H1 (cell line): ENCODE measurements around the gene CYP4Z1. TPM values are rescaled to one million over a fixed set of nuclear protein-coding genes. Genes with fewer than 3 reads are reported as not detected.

Experiments
- CTCF ChIA-PET: fragments of 300-600 bp; sonication (Branson Sonifier 250); formaldehyde crosslinking; loops from one replicate; lab custom pipeline; 2021; ENCODE audit not compliant: partially characterized antibody; lab: Charles Lee
- POLR2A ChIA-PET: fragments of 300-600 bp; sonication (Branson Sonifier 250); formaldehyde crosslinking; loops from one replicate; lab custom pipeline; 2021; ENCODE audit warnings: inconsistent platforms; ENCODE audit not compliant: partially characterized antibody; lab: Charles Lee
- DNase-seq, 2 experiments: peaks; one replicate each; pipeline versions ENCODE4 v3.0.0 to v3.0.0-alpha.2; 2010 to 2022; ENCODE audit warnings: low spot score in 2 of 2, low read depth in 1 of 2, mixed read lengths in 1 of 2
- FAIRE-seq: peaks from 2 replicates; lab custom pipeline; 2011; peaks lifted over from hg19 to GRCh38; lab: Jason Lieb, UNC
- H2AFZ ChIP-seq: 2 replicates; pipeline ENCODE4 v1.8.1; 2012; ENCODE audit warnings: low read length, inconsistent platforms
- H2AK5ac ChIP-seq: 2 replicates; pipeline ENCODE4 v1.6.1; 2013; ENCODE audit warnings: low read depth, low read length
- H2BK120ac ChIP-seq: replicated peaks from 2 replicates; pipeline ENCODE3; 2013; ENCODE audit warnings: low read depth, low read length, inconsistent platforms
- H2BK12ac ChIP-seq: 2 replicates; pipeline ENCODE4 v1.6.1; 2013; ENCODE audit warnings: low read depth, low read length
- H2BK15ac ChIP-seq: 2 replicates; pipeline ENCODE4 v1.6.1; 2013; ENCODE audit warnings: low read length
- H2BK20ac ChIP-seq: 2 replicates; pipeline ENCODE4 v1.6.1; 2013; ENCODE audit warnings: low read length
- H2BK5ac ChIP-seq: 2 replicates; pipeline ENCODE4 v1.6.1; 2013; ENCODE audit warnings: low read depth, low read length
- H3K14ac ChIP-seq: 2 replicates; pipeline ENCODE4 v1.6.1; 2013; ENCODE audit warnings: inconsistent platforms; ENCODE audit not compliant: insufficient read length
- H3K18ac ChIP-seq: 2 replicates; pipeline ENCODE4 v1.6.1; 2013; ENCODE audit warnings: low read length; ENCODE audit errors: extremely low read depth
- H3K23ac ChIP-seq: 2 replicates; pipeline ENCODE4 v1.6.1; 2013; ENCODE audit warnings: inconsistent platforms; ENCODE audit not compliant: insufficient read length
- H3K23me2 ChIP-seq: 2 replicates; pipeline ENCODE4 v1.6.1; 2013; ENCODE audit warnings: low read depth, low read length
- H3K27ac ChIP-seq: 2 replicates; pipeline ENCODE4 v1.6.1; 2011; ENCODE audit warnings: low read depth, low read length, inconsistent platforms
- H3K27me3 ChIP-seq, 4 experiments: replicated peaks in 1 of 4; 1 replicate in 1 of 4; 2 replicates in 3 of 4; pipeline versions ENCODE4 v1.6.1 to v1.8.1; 2011 to 2013; ENCODE audit warnings: low read length in 3 of 4, mild to moderate bottlenecking in 3 of 4, inconsistent platforms in 2 of 4, mixed read lengths in 2 of 4, moderate library complexity in 1 of 4; ENCODE audit not compliant: control insufficient read depth in 3 of 4, insufficient read depth in 3 of 4; ENCODE audit errors: extremely low read depth in 1 of 4
- H3K36me3 ChIP-seq, 4 experiments: 2 replicates each; pipeline versions ENCODE4 v1.6.1 to v1.8.1; 2011 to 2013; ENCODE audit warnings: mild to moderate bottlenecking in 4 of 4, low read length in 3 of 4, moderate library complexity in 2 of 4, control low read depth in 1 of 4, inconsistent platforms in 1 of 4; ENCODE audit not compliant: insufficient read depth in 4 of 4, control insufficient read depth in 2 of 4
- H3K4ac ChIP-seq: replicated peaks from 2 replicates; pipeline ENCODE3; 2013; ENCODE audit warnings: low read length, low read depth, mixed read lengths, inconsistent platforms; ENCODE audit not compliant: insufficient read length
- H3K4me1 ChIP-seq, 4 experiments: replicated peaks in 1 of 4; 1 replicate in 1 of 4; 2 replicates in 3 of 4; pipeline versions ENCODE4 v1.6.1 to v1.8.1; 2011 to 2013; ENCODE audit warnings: low read length in 3 of 4, inconsistent platforms in 2 of 4, mixed read lengths in 1 of 4; ENCODE audit not compliant: insufficient read depth in 4 of 4, control insufficient read depth in 3 of 4
- H3K4me2 ChIP-seq, 2 experiments: 2 replicates each; pipeline versions ENCODE4 v1.6.1 to v1.8.1; 2011 to 2013; ENCODE audit warnings: low read depth in 2 of 2, low read length in 2 of 2, control low read depth in 1 of 2, inconsistent platforms in 1 of 2, mild to moderate bottlenecking in 1 of 2; ENCODE audit not compliant: insufficient read depth in 1 of 2
- H3K4me3 ChIP-seq, 4 experiments: fragments of 200-600, 300-600 bp in 1 of 4; sonication (generic), shearing (Covaris generic), sonication (Bioruptor Twin) in 1 of 4; 2 replicates each; pipeline versions ENCODE4 v1.5.1 to v1.8.1; 2011 to 2016; ENCODE audit warnings: low read length in 4 of 4, low read depth in 3 of 4, control low read depth in 2 of 4, inconsistent platforms in 2 of 4, mild to moderate bottlenecking in 2 of 4, mixed read lengths in 1 of 4, moderate library complexity in 1 of 4; ENCODE audit not compliant: insufficient read depth in 2 of 4; ENCODE audit errors: extremely low read depth in 1 of 4
- H3K56ac ChIP-seq: replicated peaks from 2 replicates; pipeline ENCODE3; 2013; ENCODE audit warnings: low read depth, mild to moderate bottlenecking, mixed read lengths, low read length, inconsistent platforms; ENCODE audit not compliant: insufficient read length
- H3K79me1 ChIP-seq: 2 replicates; pipeline ENCODE4 v1.6.1; 2013; ENCODE audit warnings: low read depth, low read length, control low read depth
- H3K79me2 ChIP-seq, 2 experiments: 2 replicates each; pipeline versions ENCODE4 v1.6.1 to v1.8.1; 2012 to 2013; ENCODE audit warnings: low read length in 2 of 2, mild to moderate bottlenecking in 2 of 2, inconsistent platforms in 1 of 2; ENCODE audit not compliant: insufficient read depth in 2 of 2, control insufficient read depth in 1 of 2
- H3K9ac ChIP-seq, 4 experiments: replicated peaks in 1 of 4; 1 replicate in 1 of 4; 2 replicates in 3 of 4; pipeline versions ENCODE4 v1.6.1 to v1.8.1; 2011 to 2013; ENCODE audit warnings: low read depth in 3 of 4, low read length in 3 of 4, control low read depth in 2 of 4, mild to moderate bottlenecking in 2 of 4, moderate library complexity in 2 of 4, inconsistent platforms in 1 of 4; ENCODE audit errors: extremely low read depth in 1 of 4
- H3K9me3 ChIP-seq, 2 experiments: 2 replicates each; pipeline versions ENCODE4 v1.6.1 to v1.8.1; 2012 to 2013; ENCODE audit warnings: mild to moderate bottlenecking in 2 of 2, moderate library complexity in 2 of 2, control low read depth in 1 of 2, inconsistent platforms in 1 of 2, low read depth in 1 of 2, low read length in 1 of 2, mixed read lengths in 1 of 2; ENCODE audit not compliant: insufficient read depth in 2 of 2
- H4K20me1 ChIP-seq, 2 experiments: replicated peaks in 1 of 2; 2 replicates each; pipeline versions ENCODE3 to v1.8.1; 2011 to 2013; ENCODE audit warnings: inconsistent platforms in 2 of 2, low read length in 2 of 2, mild to moderate bottlenecking in 1 of 2; ENCODE audit not compliant: insufficient read depth in 2 of 2, control insufficient read depth in 1 of 2
- H4K5ac ChIP-seq: 2 replicates; pipeline ENCODE4 v1.6.1; 2013; ENCODE audit warnings: low read length, low read depth, mixed read lengths, inconsistent platforms; ENCODE audit not compliant: insufficient read length
- H4K8ac ChIP-seq: 2 replicates; pipeline ENCODE4 v1.8.0; 2013; ENCODE audit warnings: mild to moderate bottlenecking, moderate library complexity, low read length, inconsistent platforms; ENCODE audit not compliant: insufficient read depth; ENCODE audit errors: extremely low read depth
- H4K91ac ChIP-seq: replicated peaks from 2 replicates; pipeline ENCODE3; 2013; ENCODE audit warnings: low read length, mixed read lengths, inconsistent platforms; ENCODE audit not compliant: insufficient read length
- CTCF ChIP-seq, 3 experiments: IDR thresholded peaks; 1 replicate in 2 of 3; 2 replicates in 1 of 3; pipeline versions ENCODE4 v1.5.1 to v1.6.1; 2011; ENCODE audit warnings: low read length in 3 of 3, mild to moderate bottlenecking in 3 of 3, inconsistent platforms in 2 of 3, low read depth in 1 of 3, moderate library complexity in 1 of 3; ENCODE audit not compliant: insufficient read depth in 1 of 3; ENCODE audit errors: control extremely low read depth in 1 of 3
- KDM4A ChIP-seq: IDR thresholded peaks from one replicate; pipeline ENCODE4 v1.7.1; 2012; ENCODE audit warnings: low read depth, mild to moderate bottlenecking, moderate library complexity, low read length, inconsistent platforms; ENCODE audit not compliant: severe bottlenecking
- KDM5A ChIP-seq: fragments of 200-600 bp; IDR thresholded peaks from 2 replicates; pipeline ENCODE4 v1.7.1; 2012; ENCODE audit warnings: mild to moderate bottlenecking, low read length, inconsistent platforms, mixed read lengths
- NANOG ChIP-seq: IDR thresholded peaks from 2 replicates; pipeline ENCODE4 v1.6.1; 2011; ENCODE audit warnings: low read length, low read depth, mild to moderate bottlenecking, inconsistent platforms; ENCODE audit not compliant: insufficient read depth, poor library complexity, severe bottlenecking
- PHF8 ChIP-seq: fragments of 200-600 bp; sonication (generic); conservative IDR thresholded peaks from 2 replicates; pipeline ENCODE4 v1.7.1; 2012; ENCODE audit warnings: low read depth, mild to moderate bottlenecking, inconsistent platforms, low read length, moderate library complexity
- POLR2A ChIP-seq, 2 experiments: IDR thresholded peaks; 1 replicate in 1 of 2; 2 replicates in 1 of 2; pipeline ENCODE4 v1.6.1; 2011; ENCODE audit warnings: low read depth in 2 of 2, low read length in 2 of 2, mild to moderate bottlenecking in 2 of 2; ENCODE audit errors: control extremely low read depth in 1 of 2
- ZNF274 ChIP-seq: IDR thresholded peaks from 2 replicates; pipeline ENCODE4 v1.7.0; 2012; ENCODE audit warnings: low read length, borderline replicate concordance; ENCODE audit errors: extremely low read depth
- WGBS, 2 experiments: shearing (Covaris generic) in 1 of 2; methylation state at CpG; one replicate each; pipeline versions ENCODE4 v1.1.6 to v1.1.7; 2013 to 2015; ENCODE audit warnings: low lambda C conversion rate in 2 of 2, mixed read lengths in 2 of 2, inconsistent platforms in 1 of 2, low coverage in 1 of 2, missing lambda C conversion rate in 1 of 2; ENCODE audit not compliant: insufficient replicate concordance in 2 of 2, insufficient coverage in 1 of 2, insufficient read length in 1 of 2; ENCODE audit errors: extremely low coverage in 1 of 2, missing lambda C conversion rate in 1 of 2; 5-methylcytosine and 5-hydroxymethylcytosine counted together
- polyA plus RNA-seq, 7 experiments: library from polyadenylated mRNA; depleted of rRNA in 3 of 7; stranded (reverse) in 5 of 7; unstranded in 2 of 7; fragments of >200 nt in 5 of 7; fragments of 200-250 nt in 2 of 7; gene quantifications; 1 replicate in 5 of 7; 2 replicates in 1 of 7; 4 replicates in 1 of 7; pipeline versions ENCODE4 v1.2.1 to v1.2.3, GENCODE V29; 2011 to 2013; ENCODE audit warnings: missing spikeins in 2 of 7, mixed read lengths in 2 of 7
- total RNA-seq: library from RNA; stranded (reverse); fragmentation: NEBNext Ultra II Directional; extraction: Animal tissue kit (Norgen Biotek cat#: 25700); gene quantifications from 2 replicates; pipeline ENCODE4 v1.2.1, GENCODE V29; 2021

CYP4Z1 gene
- total and polyA plus RNA-seq, 2 of the 8 experiments (the other 6 are each of a cell fraction or from before 2014, with no cell fraction given), result not detected

- Histone ChIP-seq H3K9ac (peak within 1 kb of the TSS; percentile 24 to 39 (median 38); a peak in 5 of 7 replicates), H3K4me2 (peak within 1 kb of the TSS; percentile 69 to 73), H2BK12ac (no peak within 1 kb of the TSS), H3K4ac (no peak within 1 kb of the TSS), H2BK120ac (no peak within 1 kb of the TSS), H3K9me3 (no peaks in the 10 kb centered on the region), H3K23ac (no peak within 1 kb of the TSS), H2AFZ (peak within 1 kb of the TSS; percentile 60), H3K14ac (no peak within 1 kb of the TSS), H3K36me3 (no peaks in the 10 kb centered on the region), H4K20me1 (no peaks in the 10 kb centered on the region), H3K23me2 (peaks cover 5% of the 10 kb centered on the region; the same call in 1 of the 2 replicates), H2BK5ac (no peak within 1 kb of the TSS), H4K8ac (peak within 1 kb of the TSS; percentile 11; the same call in 1 of the 2 replicates), H2BK20ac (peak within 1 kb of the TSS; percentile 62; the same call in 1 of the 2 replicates), H3K79me1 (no peaks in the 10 kb centered on the region), H3K4me1 (peaks cover 0 to 15% (median 6%) of the 10 kb centered on the region in 4 experiments; a peak in 3 of 7 replicates), H3K4me3 (peak within 1 kb of the TSS; percentile 46 to 72 (median 64)), H3K27me3 (peaks cover 0 to 10% (median 3%) of the 10 kb centered on the region in 4 experiments; a peak in 3 of 7 replicates), H3K79me2 (no peaks in the 10 kb centered on the region), H3K27ac (no peak within 1 kb of the TSS), H4K5ac (peak within 1 kb of the TSS; percentile 21), H3K18ac (peak within 1 kb of the TSS; percentile 85), H2AK5ac (no peak within 1 kb of the TSS), H3K56ac (no peak within 1 kb of the TSS), H2BK15ac (peak within 1 kb of the TSS; percentile 19; the same call in 1 of the 2 replicates), H4K91ac (peak within 1 kb of the TSS; percentile 83)
- FAIRE-seq (peak; percentile 24), DNase-seq (peak; percentile 15 to 77)
- POLR2A ChIA-PET, result interaction anchor here (0.6 to 1.3 kb wide), 2 partner anchors 38 to 156 kb away, joined by 3 read pairs; no protein-coding TSS in a partner anchor
- WGBS, 2 experiments, result 5% methylated on average over 23 of the region's 49 CpGs; no CpG with 5 or more reads in 1 of the 2 experiments
- CTCF ChIA-PET, result interaction anchor here (0.9 to 2.0 kb wide), 11 partner anchors 9 to 152 kb away, joined by 3 to 6 read pairs (median 3); no protein-coding TSS in a partner anchor
- TF ChIP-seq PHF8 (peak; percentile 63; the same call in 1 of the 2 replicates), POLR2A (IDR thresholded peaks at IDR 0.05; ENCODE audit: control extremely low read depth in 1 of 2, low read depth in 2 of 2, low read length in 2 of 2) (0 out of 3 replicates have a peak, but pooled peaks of 1 of the 2 experiments have one; percentile 31), KDM4A (peak; percentile 93), KDM5A (no peak), ZNF274 (no peak), CTCF (IDR thresholded peaks at IDR 0.05; ENCODE audit: control extremely low read depth in 1 of 3, insufficient read depth in 1 of 3, low read depth in 1 of 3, low read length in 3 of 3) (peak in 2 of 3 experiments; percentile 2 to 6; a peak in 2 of 4 replicates), NANOG (no peak)
Observed at GRCh38 chr1:47023268-47024140, 43.5 kb upstream of the CYP4Z1 start, which contains the start of gene CYP4X1. CYP4X1 (plus strand) TSS chr1:47023669; CDS start chr1:47023818, 149 bp downstream.
